ENCODE results near the gene TOR4A.
"Not testable (repeated sequence)": the region's sequence is repeated elsewhere in the genome, so short reads cannot be mapped to it uniquely, and the experiment has no call there.

The TOR4A gene

DNA sequence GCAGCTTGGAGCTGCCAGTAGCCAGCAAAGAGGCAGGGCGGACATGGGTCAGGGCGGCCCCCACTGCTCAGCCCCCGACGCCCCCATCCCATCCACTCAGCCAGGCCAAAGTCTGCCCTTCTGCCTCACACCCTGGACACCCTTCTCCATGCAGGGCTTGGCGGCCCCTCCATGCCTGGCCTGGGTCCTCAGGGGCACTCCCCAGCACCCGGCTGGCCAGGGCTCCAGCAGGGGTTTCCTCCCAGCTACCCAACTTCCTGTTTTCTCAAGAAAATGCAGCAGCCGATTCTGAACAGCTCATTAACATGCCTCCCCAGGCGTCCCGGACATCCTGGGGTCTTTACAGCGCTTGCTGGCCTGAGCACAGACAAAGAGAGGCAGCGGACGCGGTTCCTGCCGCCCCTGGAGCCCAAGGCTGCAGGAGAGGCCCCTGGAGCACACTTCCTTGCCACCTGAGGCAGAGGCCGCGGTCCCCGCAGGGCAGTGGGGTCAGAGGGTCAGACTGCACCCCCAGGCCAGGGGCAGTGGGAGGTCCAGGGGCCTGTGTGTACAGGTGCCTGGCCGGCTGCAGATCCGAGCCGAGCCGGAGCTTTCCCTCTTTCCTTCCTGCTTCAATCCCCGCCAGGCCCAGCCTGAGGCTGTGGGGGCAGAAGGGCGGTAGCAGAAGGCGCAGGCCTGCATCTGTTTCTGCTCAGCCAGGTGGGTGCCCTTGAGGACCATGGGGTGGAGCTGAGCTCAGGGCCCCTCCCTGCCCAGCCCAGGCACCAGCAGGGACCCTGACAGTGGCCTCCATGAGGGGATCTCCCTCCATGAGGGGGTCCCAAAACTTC lies 43.2 kb downstream of the TOR4A start:
- no peak for DNase-seq

GRCh38 chr9:137321726-137322361 lies 44.3 kb downstream of the TOR4A start:
- DNase-seq, result no peak

- no peak for DNase-seq
These were observed 46.2 kb downstream of the TOR4A start for GRCh38 chr9:137323531-137324331.

- DNase-seq, result no peak
These were observed 47.6 kb downstream of the TOR4A start for GRCh38 chr9:137325124-137325523.

DNA sequence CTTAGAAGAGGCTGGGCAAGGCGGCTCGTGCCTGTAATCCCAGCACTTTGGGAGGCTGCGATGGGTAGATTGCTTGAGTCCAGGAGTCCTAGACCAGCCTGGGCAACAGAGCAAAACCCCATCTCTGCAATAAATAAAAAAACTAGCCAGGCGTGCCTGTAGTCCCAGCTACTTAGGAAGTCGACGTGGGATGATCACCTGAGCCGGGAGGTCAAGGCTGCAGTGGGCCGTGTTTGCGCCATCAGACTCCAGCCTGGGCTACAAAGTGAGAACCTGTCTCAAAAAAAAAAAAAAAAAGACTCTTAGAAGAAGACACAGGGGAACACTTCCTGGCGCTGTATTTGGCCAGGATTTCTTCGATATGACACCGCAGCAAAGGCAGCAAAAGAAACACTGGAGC lies 48.3 kb downstream of the TOR4A start:
- DNase-seq, result no peak

- no peak for DNase-seq
These were observed 49.0 kb downstream of the TOR4A start for GRCh38 chr9:137326445-137327065.

DNA sequence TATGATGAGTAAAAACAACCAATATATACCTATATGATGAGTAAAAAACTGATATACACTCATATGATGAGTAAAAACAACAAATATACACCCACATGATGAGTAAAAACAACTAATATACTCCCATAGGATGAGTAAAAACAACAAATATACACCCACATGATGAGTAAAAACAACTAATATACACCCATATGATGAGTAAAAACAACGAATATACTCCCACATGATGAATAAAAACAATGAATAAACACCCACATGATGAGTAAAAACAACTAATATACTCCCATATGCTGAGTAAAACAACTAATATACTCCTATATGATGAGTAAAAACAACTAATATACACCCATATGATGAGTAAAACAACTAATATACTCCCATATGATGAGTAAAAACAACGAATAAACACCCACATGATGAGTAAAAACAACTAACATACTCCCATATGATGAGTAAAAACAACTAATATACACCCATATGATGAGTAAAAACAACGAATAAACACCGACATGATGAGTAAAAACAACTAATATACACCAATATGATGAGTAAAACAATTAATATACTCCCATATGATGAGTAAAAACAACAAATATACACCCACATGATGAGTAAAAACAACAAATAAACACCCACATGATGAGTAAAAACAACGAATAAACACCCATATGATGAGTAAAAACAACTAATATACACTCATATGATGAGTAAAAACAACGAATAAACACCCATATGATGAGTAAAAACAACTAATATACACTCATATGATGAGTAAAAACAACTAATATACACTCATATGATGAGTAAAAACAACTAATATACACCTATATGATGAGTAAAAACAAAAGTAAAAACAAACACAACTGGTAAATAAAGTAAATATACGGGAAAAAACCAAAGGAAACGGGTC lies 50.4 kb downstream of the TOR4A start:
- DNase-seq, result not testable (repeated sequence)

DNA sequence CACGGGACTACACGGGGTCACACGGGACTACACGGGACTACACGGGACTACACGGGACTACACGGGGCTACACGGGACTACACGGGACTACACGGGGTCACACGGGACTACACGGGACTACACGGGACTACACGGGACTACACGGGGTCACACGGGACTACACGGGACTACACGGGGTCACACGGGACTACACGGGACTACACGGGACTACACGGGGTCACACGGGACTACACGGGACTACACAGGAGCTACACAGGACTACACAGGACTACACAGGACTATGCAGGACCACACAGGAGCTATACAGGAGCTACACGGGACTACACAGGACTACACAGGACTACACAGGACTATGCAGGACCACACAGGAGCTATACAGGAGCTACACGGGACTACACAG lies 52.1 kb downstream of the TOR4A start:
- DNase-seq, result not testable (repeated sequence)

GRCh38 chr9:137330689-137331088 lies 53.2 kb downstream of the TOR4A start:
- no peak for DNase-seq

- no peak for DNase-seq
These were observed 54.4 kb downstream of the TOR4A start for GRCh38 chr9:137331929-137332328.
